HEK293T (cell line): ENCODE data around the gene WTIP.

Experiments used
- ARNT ChIP-seq: fragments of 450-650 bp; IDR thresholded peaks from 2 replicates; pipeline ENCODE4 v1.6.1; 2017; ENCODE audit warnings: mild to moderate bottlenecking
- BHLHE40 ChIP-seq: fragments of 450-650 bp; IDR thresholded peaks from 2 replicates; pipeline ENCODE4 v1.6.1; 2016; ENCODE audit warnings: mild to moderate bottlenecking, moderate library complexity, borderline replicate concordance
- FOXA1 ChIP-seq: fragments of 450-650 bp; IDR thresholded peaks from 2 replicates; pipeline ENCODE4 v1.6.1; 2016; ENCODE audit warnings: mild to moderate bottlenecking
- FOXK2 ChIP-seq: fragments of 450-650 bp; IDR thresholded peaks from 2 replicates; pipeline ENCODE4 v1.6.1; 2016; ENCODE audit warnings: mild to moderate bottlenecking
- FOXM1 ChIP-seq: fragments of 450-650 bp; IDR thresholded peaks from 2 replicates; pipeline ENCODE4 v1.6.1; 2017; ENCODE audit warnings: mild to moderate bottlenecking, borderline replicate concordance
- L3MBTL2 ChIP-seq: fragments of 450-650 bp; conservative IDR thresholded peaks from 2 replicates; pipeline ENCODE4 v1.6.1; 2016; ENCODE audit warnings: mild to moderate bottlenecking
- LEF1 ChIP-seq: fragments of 450-650 bp; IDR thresholded peaks from 2 replicates; pipeline ENCODE4 v1.6.1; 2017; ENCODE audit warnings: mild to moderate bottlenecking, borderline replicate concordance
- NFRKB ChIP-seq: fragments of 450-650 bp; IDR thresholded peaks from 2 replicates; pipeline ENCODE4 v1.6.1; 2016; ENCODE audit warnings: mild to moderate bottlenecking, moderate library complexity
- SP1 ChIP-seq: fragments of 450-650 bp; IDR thresholded peaks from 2 replicates; pipeline ENCODE4 v1.6.1; 2017
- SUZ12 ChIP-seq: fragments of 450-650 bp; IDR thresholded peaks from 2 replicates; pipeline ENCODE4 v1.6.1; 2016; ENCODE audit warnings: mild to moderate bottlenecking
- TARDBP ChIP-seq: fragments of 450-650 bp; IDR thresholded peaks from 2 replicates; pipeline ENCODE4 v1.6.1; 2016
- ZNF384 ChIP-seq: fragments of 450-650 bp; IDR thresholded peaks from 2 replicates; pipeline ENCODE4 v1.6.1; 2016
- TF ChIP-seq, protein P1 (sequence below): fragments of 450-650 bp; IDR thresholded peaks from 2 replicates; pipeline ENCODE4 v1.6.1; 2016

DNA sequence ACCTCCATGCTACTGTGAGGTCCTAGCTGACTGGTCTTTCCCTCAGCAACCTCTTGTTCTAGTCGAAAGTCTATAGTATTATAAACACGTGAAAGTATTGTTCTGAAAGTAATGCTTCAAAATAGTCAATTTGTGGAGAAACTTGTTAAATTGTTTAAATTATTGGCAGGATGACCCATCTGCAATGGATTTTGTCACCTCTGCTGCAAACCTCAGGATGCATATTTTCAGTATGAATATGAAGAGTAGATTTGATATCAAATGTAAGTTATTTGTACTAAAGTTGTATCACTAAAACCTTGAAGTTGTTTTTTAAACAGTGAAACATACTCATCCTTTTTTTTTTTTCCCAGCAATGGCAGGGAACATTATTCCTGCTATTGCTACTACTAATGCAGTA is 27.5 kb upstream of the WTIP start:
- TF ChIP-seq SP1 = no peak
- TF ChIP-seq FOXM1 = no peak
- no peak for TF ChIP-seq TARDBP
- TF ChIP-seq L3MBTL2 = no peak
- TF ChIP-seq SUZ12 = no peak
- no peak for TF ChIP-seq LEF1
- no peak for TF ChIP-seq FOXA1
- no peak for TF ChIP-seq BHLHE40
- no peak for TF ChIP-seq NFRKB
- TF ChIP-seq ARNT = no peak
- TF ChIP-seq FOXK2 = no peak
- no peak for TF ChIP-seq ZNF384
- TF ChIP-seq, protein P1, sequence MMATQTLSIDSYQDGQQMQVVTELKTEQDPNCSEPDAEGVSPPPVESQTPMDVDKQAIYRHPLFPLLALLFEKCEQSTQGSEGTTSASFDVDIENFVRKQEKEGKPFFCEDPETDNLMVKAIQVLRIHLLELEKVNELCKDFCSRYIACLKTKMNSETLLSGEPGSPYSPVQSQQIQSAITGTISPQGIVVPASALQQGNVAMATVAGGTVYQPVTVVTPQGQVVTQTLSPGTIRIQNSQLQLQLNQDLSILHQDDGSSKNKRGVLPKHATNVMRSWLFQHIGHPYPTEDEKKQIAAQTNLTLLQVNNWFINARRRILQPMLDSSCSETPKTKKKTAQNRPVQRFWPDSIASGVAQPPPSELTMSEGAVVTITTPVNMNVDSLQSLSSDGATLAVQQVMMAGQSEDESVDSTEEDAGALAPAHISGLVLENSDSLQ = no peak
